ENCODE results near the gene CST11. TPM values are rescaled to one million over a fixed set of nuclear protein-coding genes. Genes with fewer than 3 reads are reported as not detected.
A peak's percentile ranks its signal among the peaks of the same experiment; 100 is the strongest.

Gene CST11
- total and polyA plus RNA-seq, 12 donors: not detected

DNA sequence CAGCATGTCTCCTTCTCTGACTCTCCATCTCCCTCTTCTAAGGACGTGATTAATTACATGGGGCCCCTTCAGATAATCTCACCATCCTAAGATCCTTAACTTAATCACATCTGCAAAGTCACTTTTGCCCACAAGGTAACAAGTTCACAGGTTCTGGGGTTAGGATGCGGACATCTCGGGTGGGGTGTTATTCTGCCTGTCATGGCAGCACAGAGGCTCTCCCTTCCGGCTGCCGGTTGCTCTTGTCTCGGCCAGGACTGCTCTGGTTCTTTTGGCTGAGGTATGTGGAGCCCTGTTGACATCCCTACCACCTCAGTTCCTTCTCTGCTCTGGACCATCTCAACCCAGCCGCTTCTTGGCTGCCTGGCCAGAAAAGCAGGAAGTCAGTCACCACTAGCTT is 4.2 kb upstream of the CST11 start:
- Histone ChIP-seq H3K9me3 (replicated peaks in 1 of 3) (no peaks in the 10 kb centered on the region), H3K4me1 (replicated peaks in 1 of 2) (no peaks in the 10 kb centered on the region), H3K36me3 (replicated peaks in 1 of 2) (no peaks in the 10 kb centered on the region), H3K27ac (no peak overlapping the region), H3K27me3 (no peaks in the 10 kb centered on the region), H3K4me3 (no peak overlapping the region)
- WGBS, 4 donors: 81 to 88% (median 84%) methylated on average over 4 to 7 of the region's 7 CpGs
- DNase-seq: peak in 1 of 7 donors; percentile 28
- no peak for TF ChIP-seq POLR2A (IDR thresholded peaks at IDR 0.05)
- TF ChIP-seq, protein P1, sequence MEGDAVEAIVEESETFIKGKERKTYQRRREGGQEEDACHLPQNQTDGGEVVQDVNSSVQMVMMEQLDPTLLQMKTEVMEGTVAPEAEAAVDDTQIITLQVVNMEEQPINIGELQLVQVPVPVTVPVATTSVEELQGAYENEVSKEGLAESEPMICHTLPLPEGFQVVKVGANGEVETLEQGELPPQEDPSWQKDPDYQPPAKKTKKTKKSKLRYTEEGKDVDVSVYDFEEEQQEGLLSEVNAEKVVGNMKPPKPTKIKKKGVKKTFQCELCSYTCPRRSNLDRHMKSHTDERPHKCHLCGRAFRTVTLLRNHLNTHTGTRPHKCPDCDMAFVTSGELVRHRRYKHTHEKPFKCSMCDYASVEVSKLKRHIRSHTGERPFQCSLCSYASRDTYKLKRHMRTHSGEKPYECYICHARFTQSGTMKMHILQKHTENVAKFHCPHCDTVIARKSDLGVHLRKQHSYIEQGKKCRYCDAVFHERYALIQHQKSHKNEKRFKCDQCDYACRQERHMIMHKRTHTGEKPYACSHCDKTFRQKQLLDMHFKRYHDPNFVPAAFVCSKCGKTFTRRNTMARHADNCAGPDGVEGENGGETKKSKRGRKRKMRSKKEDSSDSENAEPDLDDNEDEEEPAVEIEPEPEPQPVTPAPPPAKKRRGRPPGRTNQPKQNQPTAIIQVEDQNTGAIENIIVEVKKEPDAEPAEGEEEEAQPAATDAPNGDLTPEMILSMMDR (IDR thresholded peaks at IDR 0.05): no peak
- intact Hi-C loops (cut with DNase I): no loop called here

DNA sequence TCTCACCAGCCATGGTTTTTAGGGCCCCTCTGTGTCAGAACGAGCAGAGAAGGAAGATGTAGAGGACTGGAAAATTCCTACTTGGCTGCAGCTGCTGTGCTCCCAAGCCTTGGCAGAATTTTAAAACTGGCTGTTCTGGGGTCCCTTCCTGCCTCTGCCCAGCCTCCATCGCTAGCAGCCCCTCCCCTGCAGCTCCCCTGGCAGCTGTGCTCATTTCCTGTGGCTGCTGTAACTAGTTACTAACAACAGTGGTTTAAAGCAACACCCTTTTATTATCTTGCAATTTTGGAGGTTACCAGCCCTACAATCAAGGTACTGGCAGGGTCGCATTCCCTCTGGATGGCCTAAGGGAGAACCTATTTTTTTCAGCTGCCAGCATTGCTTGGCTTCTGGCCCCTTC is 3.7 kb upstream of the CST11 start:
- intact Hi-C loops (cut with DNase I): no loop called here
- 53 to 65% (median 54%) methylated on average over 2 to 3 of the region's 3 CpGs for WGBS, 4 donors

DNA sequence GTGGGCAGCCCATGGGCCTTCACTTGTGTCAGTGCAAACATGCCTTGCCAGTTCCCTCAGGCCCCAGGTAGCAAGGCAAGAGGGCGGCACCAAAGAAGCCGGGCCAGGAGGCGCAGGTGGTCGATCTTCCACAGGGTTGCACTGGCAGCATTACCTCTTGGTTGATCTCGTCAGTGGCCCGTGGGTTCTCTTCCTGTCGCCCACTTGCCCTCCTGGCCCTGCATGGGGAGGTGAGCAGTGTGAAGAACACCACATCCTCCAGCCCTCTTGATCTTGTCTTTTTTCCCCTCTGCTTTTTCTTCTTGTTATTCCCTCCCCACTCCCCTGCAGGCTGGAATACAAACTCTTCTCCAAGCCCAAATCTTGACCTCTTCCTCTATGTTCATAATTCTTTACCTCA is 3.0 kb upstream of the CST11 start:
- TF ChIP-seq POLR2A (IDR thresholded peaks at IDR 0.05): no peak
- TF ChIP-seq, protein P1 (IDR thresholded peaks at IDR 0.05): no peak
- DNase-seq: peak in 1 of 7 donors; percentile 28
- H3K4me3 ChIP-seq: no peak overlapping the region
- H3K27ac ChIP-seq: no peak overlapping the region
- WGBS, 4 donors: 81 to 92% (median 84%) methylated on average over 5 to 7 of the region's 7 CpGs
- H3K27me3 ChIP-seq: no peaks in the 10 kb centered on the region
- no peaks in the 10 kb centered on the region for H3K4me1 ChIP-seq (replicated peaks in 1 of 2)
- no peaks in the 10 kb centered on the region for H3K9me3 ChIP-seq (replicated peaks in 1 of 3)
- intact Hi-C loops (cut with DNase I): no loop called here
- H3K36me3 ChIP-seq (replicated peaks in 1 of 2): no peaks in the 10 kb centered on the region

More for the DNA sequence above, 3.7 kb upstream of the CST11 start:
- TF ChIP-seq, protein P1 (IDR thresholded peaks at IDR 0.05): no peak
- TF ChIP-seq POLR2A (IDR thresholded peaks at IDR 0.05): no peak
- H3K4me3 ChIP-seq: no peak overlapping the region
- H3K36me3 ChIP-seq (replicated peaks in 1 of 2): no peaks in the 10 kb centered on the region
- DNase-seq: peak in 1 of 7 donors; percentile 7
- no peaks in the 10 kb centered on the region for H3K9me3 ChIP-seq (replicated peaks in 1 of 3)
- H3K27ac ChIP-seq: no peak overlapping the region
- no peaks in the 10 kb centered on the region for H3K27me3 ChIP-seq
- no peaks in the 10 kb centered on the region for H3K4me1 ChIP-seq (replicated peaks in 1 of 2)

DNA sequence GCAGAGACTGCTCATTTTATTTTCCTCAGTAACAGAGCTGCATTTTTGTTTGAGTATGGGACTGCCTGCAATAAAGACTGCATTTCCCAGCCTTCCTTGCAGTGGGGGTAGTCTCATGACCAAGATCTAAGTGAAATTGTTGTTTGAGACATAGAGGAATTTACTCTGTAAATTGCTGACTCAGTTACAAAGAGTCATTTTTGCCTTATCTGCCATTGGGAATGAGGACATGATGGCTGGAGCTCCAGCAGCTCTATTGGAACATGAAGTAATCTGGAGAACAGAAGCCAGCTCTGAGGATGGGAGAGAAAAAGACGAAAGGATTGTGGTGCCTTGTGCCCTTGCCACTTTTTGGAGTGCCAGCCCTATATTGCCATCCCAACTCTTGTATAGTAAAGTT is 2.1 kb upstream of the CST11 start:
- no peaks in the 10 kb centered on the region for H3K36me3 ChIP-seq (replicated peaks in 1 of 2)
- 83 to 100% (median 88%) methylated on average over 1 of the region's 1 CpG for WGBS, 4 donors
- intact Hi-C loops (cut with DNase I): no loop called here
- no peak overlapping the region for H3K27ac ChIP-seq
- H3K4me3 ChIP-seq: no peak overlapping the region
- no peaks in the 10 kb centered on the region for H3K4me1 ChIP-seq (replicated peaks in 1 of 2)
- no peaks in the 10 kb centered on the region for H3K9me3 ChIP-seq (replicated peaks in 1 of 3)
- no peak for TF ChIP-seq POLR2A (IDR thresholded peaks at IDR 0.05)
- TF ChIP-seq, protein P1 (IDR thresholded peaks at IDR 0.05): no peak
- H3K27me3 ChIP-seq: no peaks in the 10 kb centered on the region
- no peak for DNase-seq
